Mesothelial cell of epicardium (in vitro differentiated cells): ENCODE measurements around the gene FRMD5. TPM values are rescaled to one million over a fixed set of nuclear protein-coding genes. Genes with fewer than 3 reads are reported as not detected.

Experiments
- DNase-seq, 2 experiments: peaks; one replicate each; pipeline ENCODE4 v3.0.0; 2021; ENCODE audit warnings: low spot score in 2 of 2; ENCODE audit not compliant: unreplicated experiment in 2 of 2
- H3K27ac Mint-ChIP-seq: 2 replicates; pipeline ENCODE4 v1.8.0; 2021; ENCODE audit warnings: mixed read lengths
- H3K27me3 Mint-ChIP-seq: 2 replicates; pipeline ENCODE4 v1.8.0; 2021; ENCODE audit warnings: low read depth, mixed read lengths
- H3K36me3 Mint-ChIP-seq: 2 replicates; pipeline ENCODE4 v1.8.0; 2021; ENCODE audit warnings: mixed read lengths
- H3K4me1 Mint-ChIP-seq: 2 replicates; pipeline ENCODE4 v1.8.0; 2021; ENCODE audit warnings: mixed read lengths
- H3K4me3 Mint-ChIP-seq: 2 replicates; pipeline ENCODE4 v1.8.0; 2021; ENCODE audit warnings: mild to moderate bottlenecking, moderate library complexity, mixed read lengths
- H3K9me3 Mint-ChIP-seq: 2 replicates; pipeline ENCODE4 v1.8.0; 2021; ENCODE audit warnings: mixed read lengths
- total RNA-seq: library from RNA; stranded (reverse); gene quantifications from 3 replicates; pipeline ENCODE4 v1.2.1, GENCODE V29; 2021
- TF ChIP-seq, protein P1 (sequence below): fragments of 200-600 bp; sonication (generic); IDR thresholded peaks from one replicate; pipeline ENCODE4 v1.5.0; 2021; ENCODE audit warnings: antibody characterized with exemption; ENCODE audit not compliant: unreplicated experiment

Gene FRMD5
- total RNA-seq, 1 donor from 2014 or later = 2.5 TPM

GRCh38 chr15:44132057-44132456 is 63.0 kb downstream of the FRMD5 start:
- H3K36me3 Mint-ChIP-seq = no peaks in the 10 kb centered on the region
- H3K9me3 Mint-ChIP-seq = peaks cover 4% of the 10 kb centered on the region
- DNase-seq = no peak
- no peaks in the 10 kb centered on the region for H3K27me3 Mint-ChIP-seq
- no peak overlapping the region for H3K4me3 Mint-ChIP-seq
- TF ChIP-seq, protein P1, sequence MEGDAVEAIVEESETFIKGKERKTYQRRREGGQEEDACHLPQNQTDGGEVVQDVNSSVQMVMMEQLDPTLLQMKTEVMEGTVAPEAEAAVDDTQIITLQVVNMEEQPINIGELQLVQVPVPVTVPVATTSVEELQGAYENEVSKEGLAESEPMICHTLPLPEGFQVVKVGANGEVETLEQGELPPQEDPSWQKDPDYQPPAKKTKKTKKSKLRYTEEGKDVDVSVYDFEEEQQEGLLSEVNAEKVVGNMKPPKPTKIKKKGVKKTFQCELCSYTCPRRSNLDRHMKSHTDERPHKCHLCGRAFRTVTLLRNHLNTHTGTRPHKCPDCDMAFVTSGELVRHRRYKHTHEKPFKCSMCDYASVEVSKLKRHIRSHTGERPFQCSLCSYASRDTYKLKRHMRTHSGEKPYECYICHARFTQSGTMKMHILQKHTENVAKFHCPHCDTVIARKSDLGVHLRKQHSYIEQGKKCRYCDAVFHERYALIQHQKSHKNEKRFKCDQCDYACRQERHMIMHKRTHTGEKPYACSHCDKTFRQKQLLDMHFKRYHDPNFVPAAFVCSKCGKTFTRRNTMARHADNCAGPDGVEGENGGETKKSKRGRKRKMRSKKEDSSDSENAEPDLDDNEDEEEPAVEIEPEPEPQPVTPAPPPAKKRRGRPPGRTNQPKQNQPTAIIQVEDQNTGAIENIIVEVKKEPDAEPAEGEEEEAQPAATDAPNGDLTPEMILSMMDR = no peak
- no peaks in the 10 kb centered on the region for H3K4me1 Mint-ChIP-seq
- no peak overlapping the region for H3K27ac Mint-ChIP-seq

DNA sequence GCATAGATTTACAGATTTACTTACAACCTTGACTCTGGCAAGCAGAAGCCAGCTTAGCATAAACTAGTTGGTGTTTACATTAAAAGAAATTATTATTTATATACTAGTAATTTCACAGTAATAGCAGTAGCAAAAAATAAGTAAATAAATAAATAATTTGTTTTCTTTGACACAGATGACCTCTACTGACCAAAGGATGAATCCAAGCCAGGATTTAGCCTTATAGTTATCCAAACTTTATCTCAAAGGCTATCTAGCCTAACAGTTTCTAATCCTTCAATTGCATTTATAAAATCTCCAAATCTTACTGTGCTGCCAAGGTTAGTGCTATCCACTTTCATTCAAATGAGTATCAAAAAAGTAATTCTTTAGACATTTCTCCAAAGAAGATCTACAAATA is 64.3 kb downstream of the FRMD5 start:
- DNase-seq = no peak
- no peak overlapping the region for H3K27ac Mint-ChIP-seq
- TF ChIP-seq, protein P1 = no peak
- no peaks in the 10 kb centered on the region for H3K4me1 Mint-ChIP-seq
- H3K36me3 Mint-ChIP-seq = no peaks in the 10 kb centered on the region
- peaks cover 4% of the 10 kb centered on the region for H3K9me3 Mint-ChIP-seq
- H3K4me3 Mint-ChIP-seq = no peak overlapping the region
- H3K27me3 Mint-ChIP-seq = no peaks in the 10 kb centered on the region

DNA sequence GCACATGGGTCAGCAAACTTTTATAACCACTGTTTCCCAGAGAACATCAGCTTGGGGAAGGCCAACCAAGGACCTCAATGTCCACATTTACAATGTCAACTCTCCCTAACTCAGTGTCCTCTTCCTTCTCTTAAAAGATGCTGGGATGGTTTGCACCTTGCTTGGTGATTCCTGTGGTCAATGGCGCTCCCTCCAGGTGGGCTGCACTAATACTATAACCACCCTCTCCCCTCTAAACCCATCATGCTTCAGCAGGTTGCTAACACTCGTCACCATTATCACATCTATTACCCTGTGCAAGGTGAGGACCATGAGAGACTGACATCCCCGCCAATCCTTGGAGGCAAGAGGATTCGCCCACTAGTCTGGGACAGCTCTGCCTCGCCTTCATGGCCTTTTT is 65.2 kb downstream of the FRMD5 start:
- Mint-ChIP-seq H3K36me3 (no peaks in the 10 kb centered on the region), H3K4me1 (no peaks in the 10 kb centered on the region), H3K27me3 (no peaks in the 10 kb centered on the region), H3K4me3 (no peak overlapping the region), H3K9me3 (peaks cover 4% of the 10 kb centered on the region), H3K27ac (no peak overlapping the region)
- no peak for DNase-seq
- TF ChIP-seq, protein P1 = no peak

- DNase-seq = no peak
- Mint-ChIP-seq H3K4me1 (no peaks in the 10 kb centered on the region), H3K4me3 (no peak overlapping the region), H3K9me3 (peaks cover 4% of the 10 kb centered on the region), H3K27ac (no peak overlapping the region), H3K36me3 (no peaks in the 10 kb centered on the region), H3K27me3 (no peaks in the 10 kb centered on the region)
- TF ChIP-seq, protein P1 = no peak
These were observed 66.6 kb downstream of the FRMD5 start for GRCh38 chr15:44128443-44128842.

DNA sequence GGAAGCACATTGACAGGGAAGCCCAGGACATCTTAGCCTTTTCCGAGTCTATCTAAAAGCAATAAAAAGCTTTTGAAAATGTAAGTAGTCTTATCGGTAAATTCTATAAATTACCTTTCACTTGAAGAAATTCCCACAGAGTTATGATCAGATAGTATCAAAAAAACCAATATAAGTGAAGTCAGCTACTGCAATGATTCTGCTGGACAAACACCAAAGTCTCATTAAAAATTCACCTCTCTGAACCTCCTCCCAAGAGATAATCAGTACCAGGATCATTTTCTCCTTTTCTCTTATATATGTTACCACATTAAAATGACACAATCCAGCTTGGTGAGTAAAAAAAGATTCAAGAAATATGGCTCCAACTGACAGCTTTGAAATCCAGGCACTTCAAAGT is 69.2 kb downstream of the FRMD5 start:
- Mint-ChIP-seq H3K9me3 (no peaks in the 10 kb centered on the region), H3K4me3 (no peak overlapping the region), H3K36me3 (no peaks in the 10 kb centered on the region), H3K27ac (no peak overlapping the region), H3K27me3 (no peaks in the 10 kb centered on the region), H3K4me1 (no peaks in the 10 kb centered on the region)
- TF ChIP-seq, protein P1 = no peak
- DNase-seq = no peak

DNA sequence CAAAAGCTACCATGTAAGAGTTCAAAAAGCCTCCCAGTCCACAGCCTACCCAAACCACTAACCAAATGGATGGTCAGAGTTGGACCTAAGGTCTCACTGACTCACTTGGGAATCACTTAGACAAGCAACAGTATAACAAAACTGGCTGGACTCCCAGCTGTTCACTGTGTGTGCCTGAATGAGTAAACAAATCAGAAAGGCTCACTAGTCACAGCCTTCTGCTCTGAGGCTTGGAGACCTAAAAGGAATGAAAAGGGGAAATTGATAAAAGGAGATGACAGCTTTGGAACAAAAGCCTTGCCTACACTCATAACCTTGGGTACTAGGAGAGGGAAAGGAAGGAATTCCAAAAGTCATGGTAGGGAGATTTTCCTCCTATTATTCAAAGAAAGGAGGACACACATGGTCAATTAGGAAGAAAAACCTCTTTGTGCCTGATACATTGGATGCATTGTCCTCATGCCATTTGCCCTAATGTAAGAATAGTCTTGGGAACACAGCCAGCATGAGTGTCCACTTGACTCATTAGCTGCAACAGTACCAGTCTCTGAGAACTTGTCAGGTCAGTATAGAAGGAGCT is 92.3 kb downstream of the FRMD5 start:
- H3K36me3 Mint-ChIP-seq = no peaks in the 10 kb centered on the region
- peaks cover 15% of the 10 kb centered on the region for H3K4me1 Mint-ChIP-seq
- H3K9me3 Mint-ChIP-seq = no peaks in the 10 kb centered on the region
- H3K4me3 Mint-ChIP-seq = no peak overlapping the region
- H3K27me3 Mint-ChIP-seq = no peaks in the 10 kb centered on the region
- TF ChIP-seq, protein P1 = no peak
- H3K27ac Mint-ChIP-seq = no peak overlapping the region
- no peak for DNase-seq
